HFFc6 (cell line): ENCODE measurements around the gene KCND3. TPM values are rescaled to one million over a fixed set of nuclear protein-coding genes. Genes with fewer than 3 reads are reported as not detected.

Source experiments
- DNase-seq: peaks from one replicate; pipeline ENCODE4 v3.0.0-alpha.2; 2018
- H3K27ac Mint-ChIP-seq: 2 replicates; pipeline ENCODE4 v1.8.0; 2020; ENCODE audit warnings: mild to moderate bottlenecking, mixed read lengths
- H3K27me3 Mint-ChIP-seq: 2 replicates; pipeline ENCODE4 v1.8.0; 2021; ENCODE audit warnings: mild to moderate bottlenecking, moderate library complexity, mixed read lengths; ENCODE audit not compliant: insufficient read depth
- H3K36me3 Mint-ChIP-seq: 2 replicates; pipeline ENCODE4 v1.8.0; 2021; ENCODE audit warnings: low read depth, mixed read lengths
- H3K4me1 Mint-ChIP-seq: 2 replicates; pipeline ENCODE4 v1.8.0; 2020; ENCODE audit warnings: low read depth, mixed read lengths
- H3K4me3 Mint-ChIP-seq: 2 replicates; pipeline ENCODE4 v1.8.0; 2020; ENCODE audit warnings: mild to moderate bottlenecking, moderate library complexity, mixed read lengths
- H3K9me3 Mint-ChIP-seq: 2 replicates; pipeline ENCODE4 v1.8.0; 2020; ENCODE audit warnings: mild to moderate bottlenecking, mixed read lengths
- CTCF ChIP-seq: fragments of 200-600 bp; sonication (generic); IDR thresholded peaks from 2 replicates; pipeline ENCODE4 v1.5.0; 2021; ENCODE audit warnings: antibody characterized with exemption, mild to moderate bottlenecking
- total RNA-seq, 6 experiments: library from RNA; stranded (reverse); fragmentation: NEBNext Ultra II Directional; extraction: Animal tissue kit (Norgen Biotek cat#: 25700); gene quantifications; 2 replicates in 1 of 6; 3 replicates in 5 of 6; pipeline ENCODE4 v1.2.3, GENCODE V29; 2021

KCND3 gene
- total RNA-seq, 6 experiments from 2014 or later = 0.09 to 0.47 (median 0.12) TPM

- Mint-ChIP-seq H3K9me3 (no peaks in the 10 kb centered on the region), H3K27me3 (no peaks in the 10 kb centered on the region), H3K4me3 (no peak overlapping the region), H3K4me1 (peaks cover 28% of the 10 kb centered on the region), H3K27ac (no peak overlapping the region), H3K36me3 (no peaks in the 10 kb centered on the region)
- no peak for TF ChIP-seq CTCF
- DNase-seq = no peak
Observed at GRCh38 chr1:111734426-111734825, 255.0 kb downstream of the KCND3 start.

GRCh38 chr1:111733992-111734341 lies 255.5 kb downstream of the KCND3 start:
- Mint-ChIP-seq H3K27ac (no peak overlapping the region), H3K27me3 (no peaks in the 10 kb centered on the region), H3K36me3 (no peaks in the 10 kb centered on the region), H3K9me3 (no peaks in the 10 kb centered on the region), H3K4me1 (peaks cover 28% of the 10 kb centered on the region), H3K4me3 (no peak overlapping the region; the same call in 1 of the 2 replicates)
- no peak for TF ChIP-seq CTCF
- DNase-seq = no peak

- Mint-ChIP-seq H3K27me3 (no peaks in the 10 kb centered on the region), H3K36me3 (no peaks in the 10 kb centered on the region), H3K27ac (no peak overlapping the region), H3K9me3 (no peaks in the 10 kb centered on the region), H3K4me3 (no peak overlapping the region; the same call in 1 of the 2 replicates), H3K4me1 (peaks cover 23% of the 10 kb centered on the region)
- peak; percentile 88 for DNase-seq
- no peak for TF ChIP-seq CTCF
Observed at GRCh38 chr1:111733183-111733991, 256.1 kb downstream of the KCND3 start.

GRCh38 chr1:111732718-111733117 lies 256.8 kb downstream of the KCND3 start:
- H3K4me3 Mint-ChIP-seq = no peak overlapping the region
- TF ChIP-seq CTCF = no peak
- no peaks in the 10 kb centered on the region for H3K27me3 Mint-ChIP-seq
- H3K36me3 Mint-ChIP-seq = no peaks in the 10 kb centered on the region
- H3K4me1 Mint-ChIP-seq = peaks cover 17% of the 10 kb centered on the region
- H3K9me3 Mint-ChIP-seq = no peaks in the 10 kb centered on the region
- no peak overlapping the region for H3K27ac Mint-ChIP-seq
- DNase-seq = no peak

GRCh38 chr1:111731956-111732355 lies 257.5 kb downstream of the KCND3 start:
- TF ChIP-seq CTCF = no peak
- Mint-ChIP-seq H3K27me3 (no peaks in the 10 kb centered on the region), H3K4me3 (no peak overlapping the region), H3K36me3 (no peaks in the 10 kb centered on the region), H3K4me1 (peaks cover 10% of the 10 kb centered on the region), H3K9me3 (no peaks in the 10 kb centered on the region), H3K27ac (no peak overlapping the region; the same call in 1 of the 2 replicates)
- DNase-seq = no peak
